HAP-1 (cell line): ENCODE data around the gene C3orf80.
A peak's percentile ranks its signal among the peaks of the same experiment; 100 is the strongest.
"Not testable (repeated sequence)": the region's sequence is repeated elsewhere in the genome, so short reads cannot be mapped to it uniquely, and the experiment has no call there.

Source experiments
- DNase-seq, 2 experiments: peaks; one replicate each; pipeline ENCODE4 v3.0.0-alpha.2; 2016 to 2020; ENCODE audit warnings: low spot score in 2 of 2
- H3K27me3 ChIP-seq: fragments of 250-450 bp; sonication (Bioruptor Pico); 2 replicates; pipeline ENCODE4 v1.5.1; 2020; ENCODE audit warnings: low read depth, mild to moderate bottlenecking, moderate library complexity
- H3K36me3 ChIP-seq: fragments of 250-450 bp; sonication (Bioruptor Pico); replicated peaks from 2 replicates; pipeline ENCODE4 v1.5.1; 2020; ENCODE audit warnings: mild to moderate bottlenecking
- H3K4me1 ChIP-seq: fragments of 250-450 bp; sonication (Bioruptor Pico); 2 replicates; pipeline ENCODE4 v1.5.1; 2020; ENCODE audit warnings: mild to moderate bottlenecking
- H3K4me3 ChIP-seq: fragments of 250-450 bp; sonication (Bioruptor Pico); 2 replicates; pipeline ENCODE4 v1.5.1; 2020; ENCODE audit warnings: mild to moderate bottlenecking, moderate library complexity
- H3K9me3 ChIP-seq: fragments of 250-450 bp; sonication (Bioruptor Pico); 2 replicates; pipeline ENCODE4 v1.5.1; 2020; ENCODE audit warnings: mild to moderate bottlenecking, moderate library complexity
- in situ Hi-C: fragments of 300-500 bp; cut with MboI; formaldehyde crosslinking; loops from 3 replicates; pipeline ENCODE4 v1.14.3; 2020; ENCODE audit warnings: low sequenced_read_pairs, inconsistent platforms, mixed read lengths

The C3orf80 gene

GRCh38 chr3:160225176-160226025 lies at the start of gene C3orf80:
Gene C3orf80 (plus strand): TSS chr3:160225422. CDS start chr3:160225636, 214 bp downstream.
- in situ Hi-C loops, result no loop called here
- no peaks in the 10 kb centered on the region for H3K36me3 ChIP-seq
- peak within 1 kb of the TSS; percentile 35 for H3K4me3 ChIP-seq
- no peaks in the 10 kb centered on the region for H3K9me3 ChIP-seq
- H3K4me1 ChIP-seq, result peaks cover 19% of the 10 kb centered on the region
- peak; percentile 51 to 75 for DNase-seq
- H3K27me3 ChIP-seq, result peaks cover 9% of the 10 kb centered on the region

GRCh38 chr3:160176923-160177322 lies 48.3 kb upstream of the C3orf80 start:
- H3K4me3 ChIP-seq, result no peak overlapping the region
- in situ Hi-C loops, result no loop called here
- no peaks in the 10 kb centered on the region for H3K4me1 ChIP-seq
- DNase-seq, result no peak
- no peaks in the 10 kb centered on the region for H3K27me3 ChIP-seq
- no peaks in the 10 kb centered on the region; the same call in 1 of the 2 replicates for H3K36me3 ChIP-seq
- H3K9me3 ChIP-seq, result no peaks in the 10 kb centered on the region

GRCh38 chr3:160178661-160179060 lies 46.6 kb upstream of the C3orf80 start:
- H3K4me3 ChIP-seq, in situ Hi-C loops, H3K36me3 ChIP-seq, H3K9me3 ChIP-seq, H3K27me3 ChIP-seq, DNase-seq, H3K4me1 ChIP-seq: not testable (repeated sequence)

- H3K36me3 ChIP-seq, DNase-seq, in situ Hi-C loops, H3K4me1 ChIP-seq, H3K9me3 ChIP-seq, H3K27me3 ChIP-seq, H3K4me3 ChIP-seq: not testable (repeated sequence)
Observed at GRCh38 chr3:160179403-160179802, 45.8 kb upstream of the C3orf80 start.

GRCh38 chr3:160179906-160180305 lies 45.3 kb upstream of the C3orf80 start:
- H3K27me3 ChIP-seq, result no peaks in the 10 kb centered on the region
- in situ Hi-C loops, result no loop called here
- DNase-seq, result no peak
- H3K4me1 ChIP-seq, result no peaks in the 10 kb centered on the region
- H3K9me3 ChIP-seq, result no peaks in the 10 kb centered on the region
- no peak overlapping the region for H3K4me3 ChIP-seq
- H3K36me3 ChIP-seq, result no peaks in the 10 kb centered on the region; the same call in 1 of the 2 replicates

- no peak for DNase-seq
- Histone ChIP-seq H3K9me3 (no peaks in the 10 kb centered on the region), H3K4me1 (no peaks in the 10 kb centered on the region), H3K27me3 (no peaks in the 10 kb centered on the region), H3K4me3 (no peak overlapping the region), H3K36me3 (no peaks in the 10 kb centered on the region; the same call in 1 of the 2 replicates)
- in situ Hi-C loops, result no loop called here
Observed at GRCh38 chr3:160180581-160181216, 44.5 kb upstream of the C3orf80 start.

GRCh38 chr3:160183345-160184076 lies 41.7 kb upstream of the C3orf80 start:
- in situ Hi-C loops, result no loop called here
- Histone ChIP-seq H3K27me3 (no peaks in the 10 kb centered on the region), H3K4me3 (no peak overlapping the region), H3K4me1 (no peaks in the 10 kb centered on the region), H3K36me3 (no peaks in the 10 kb centered on the region), H3K9me3 (no peaks in the 10 kb centered on the region)
- no peak for DNase-seq

GRCh38 chr3:160184655-160185054 lies 40.6 kb upstream of the C3orf80 start:
- in situ Hi-C loops, result no loop called here
- no peak for DNase-seq
- Histone ChIP-seq H3K36me3 (no peaks in the 10 kb centered on the region), H3K4me3 (no peak overlapping the region), H3K4me1 (no peaks in the 10 kb centered on the region), H3K27me3 (no peaks in the 10 kb centered on the region), H3K9me3 (no peaks in the 10 kb centered on the region)

- H3K4me1 ChIP-seq, result no peaks in the 10 kb centered on the region
- in situ Hi-C loops, result no loop called here
- DNase-seq, result no peak
Observed at GRCh38 chr3:160185751-160186150, 39.5 kb upstream of the C3orf80 start.

GRCh38 chr3:160187288-160187687 lies 37.9 kb upstream of the C3orf80 start:
- Histone ChIP-seq H3K36me3 (no peaks in the 10 kb centered on the region), H3K4me3 (no peak overlapping the region), H3K4me1 (no peaks in the 10 kb centered on the region), H3K27me3 (no peaks in the 10 kb centered on the region), H3K9me3 (no peaks in the 10 kb centered on the region)
- in situ Hi-C loops, result no loop called here
- DNase-seq, result no peak

More at GRCh38 chr3:160185751-160186150, 39.5 kb upstream of the C3orf80 start:
- H3K9me3 ChIP-seq, result no peaks in the 10 kb centered on the region
- no peaks in the 10 kb centered on the region for H3K27me3 ChIP-seq
- no peak overlapping the region for H3K4me3 ChIP-seq
- no peaks in the 10 kb centered on the region for H3K36me3 ChIP-seq

- in situ Hi-C loops, result no loop called here
- Histone ChIP-seq H3K4me3 (no peak overlapping the region), H3K4me1 (no peaks in the 10 kb centered on the region), H3K36me3 (no peaks in the 10 kb centered on the region), H3K27me3 (no peaks in the 10 kb centered on the region), H3K9me3 (no peaks in the 10 kb centered on the region)
- no peak for DNase-seq
Observed at GRCh38 chr3:160192310-160193029, 32.8 kb upstream of the C3orf80 start.

GRCh38 chr3:160193644-160194192 lies 31.5 kb upstream of the C3orf80 start:
- in situ Hi-C loops, result no loop called here

GRCh38 chr3:160194438-160194837 lies 30.8 kb upstream of the C3orf80 start:
- H3K27me3 ChIP-seq, result no peaks in the 10 kb centered on the region
- in situ Hi-C loops, result no loop called here
- DNase-seq, result no peak
- no peaks in the 10 kb centered on the region for H3K4me1 ChIP-seq
- H3K36me3 ChIP-seq, result no peaks in the 10 kb centered on the region
- no peak overlapping the region for H3K4me3 ChIP-seq
- no peaks in the 10 kb centered on the region for H3K9me3 ChIP-seq

More at GRCh38 chr3:160193644-160194192, 31.5 kb upstream of the C3orf80 start:
- no peak for DNase-seq
- Histone ChIP-seq H3K9me3 (no peaks in the 10 kb centered on the region), H3K27me3 (no peaks in the 10 kb centered on the region), H3K4me3 (no peak overlapping the region), H3K4me1 (no peaks in the 10 kb centered on the region), H3K36me3 (no peaks in the 10 kb centered on the region)
